Neutrophil (primary cell): ENCODE results near the gene PRRC2C.

Source experiments
- H3K27ac ChIP-seq: fragments of 200-600 bp; sonication (generic); 2 replicates; pipeline ENCODE4 v1.5.1; 2016; ENCODE audit warnings: mild to moderate bottlenecking, moderate library complexity
- H3K27me3 ChIP-seq: fragments of 200-600 bp; sonication (generic); 2 replicates; pipeline ENCODE4 v1.6.0; 2016; ENCODE audit warnings: mild to moderate bottlenecking
- H3K36me3 ChIP-seq: fragments of 200-600 bp; sonication (generic); 2 replicates; pipeline ENCODE4 v1.5.1; 2017
- H3K4me1 ChIP-seq, 2 experiments: fragments of 200-600 bp in 1 of 2; sonication (generic) in 1 of 2; 1 replicate in 1 of 2; 2 replicates in 1 of 2; pipeline versions ENCODE4 v1.5.1 to v1.6.1; 2013 to 2016; ENCODE audit warnings: low read depth in 1 of 2, low read length in 1 of 2, mild to moderate bottlenecking in 1 of 2, moderate library complexity in 1 of 2; ENCODE audit not compliant: control insufficient read depth in 1 of 2, insufficient read depth in 1 of 2
- H3K4me3 ChIP-seq, 2 experiments: fragments of 200-600 bp in 1 of 2; sonication (generic) in 1 of 2; 1 replicate in 1 of 2; 2 replicates in 1 of 2; pipeline ENCODE4 v1.5.1; 2013 to 2016; ENCODE audit warnings: low read depth in 1 of 2, low read length in 1 of 2, mild to moderate bottlenecking in 1 of 2, moderate library complexity in 1 of 2
- H3K9me3 ChIP-seq: fragments of 200-600 bp; sonication (generic); 2 replicates; pipeline ENCODE4 v1.5.1; 2016
- CTCF ChIP-seq: fragments of 200-600 bp; sonication (generic); IDR thresholded peaks from 2 replicates; pipeline ENCODE4 v1.5.1; 2016; ENCODE audit warnings: antibody characterized with exemption

PRRC2C gene

GRCh38 chr1:171457412-171457811 lies 27.9 kb upstream of the PRRC2C start:
- TF ChIP-seq CTCF: no peak
- H3K4me1 ChIP-seq: no peaks in the 10 kb centered on the region
- H3K27ac ChIP-seq: no peak overlapping the region
- H3K27me3 ChIP-seq: no peaks in the 10 kb centered on the region
- H3K4me3 ChIP-seq: no peak overlapping the region
- no peaks in the 10 kb centered on the region for H3K36me3 ChIP-seq
- no peaks in the 10 kb centered on the region for H3K9me3 ChIP-seq

DNA sequence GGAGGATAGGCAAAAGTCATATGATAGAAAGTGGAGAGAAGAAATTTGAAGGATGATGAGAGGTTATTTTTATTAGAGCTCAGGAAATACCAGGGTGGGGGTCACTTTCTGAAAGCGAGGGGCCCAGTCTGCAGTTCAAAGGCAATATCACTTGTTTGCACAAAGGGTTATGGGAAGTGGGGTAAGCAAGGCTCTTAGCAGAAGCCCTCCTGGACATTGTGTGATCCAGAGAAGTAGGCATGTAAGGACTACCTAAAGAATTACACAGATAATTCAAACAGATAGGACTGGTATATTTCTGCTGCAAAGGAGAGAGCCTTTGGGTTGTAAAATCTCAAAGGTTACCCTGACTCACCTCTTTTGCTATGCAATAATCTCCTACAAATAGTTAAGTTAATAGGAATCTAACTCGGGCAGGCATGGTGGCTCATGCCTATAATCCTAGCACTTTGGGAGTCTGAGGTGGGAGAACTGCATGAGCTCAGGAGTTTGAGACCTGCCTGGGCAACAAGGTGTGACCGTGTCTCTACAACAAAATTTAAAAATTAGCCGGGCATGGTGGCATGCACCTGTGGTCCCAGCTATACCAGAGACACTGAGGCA lies 25.2 kb upstream of the PRRC2C start:
- no peaks in the 10 kb centered on the region for H3K36me3 ChIP-seq
- H3K27ac ChIP-seq: no peak overlapping the region
- H3K4me3 ChIP-seq: no peak overlapping the region
- no peak for TF ChIP-seq CTCF
- no peaks in the 10 kb centered on the region for H3K9me3 ChIP-seq
- H3K27me3 ChIP-seq: no peaks in the 10 kb centered on the region
- no peaks in the 10 kb centered on the region for H3K4me1 ChIP-seq

- H3K36me3 ChIP-seq: no peaks in the 10 kb centered on the region
- H3K27me3 ChIP-seq: no peaks in the 10 kb centered on the region
- TF ChIP-seq CTCF: no peak
- H3K4me1 ChIP-seq: no peaks in the 10 kb centered on the region
- no peak overlapping the region for H3K4me3 ChIP-seq
- H3K9me3 ChIP-seq: no peaks in the 10 kb centered on the region
- H3K27ac ChIP-seq: no peak overlapping the region
These were observed 17.7 kb upstream of the PRRC2C start for GRCh38 chr1:171467626-171468025.

GRCh38 chr1:171468120-171468750 lies 17.1 kb upstream of the PRRC2C start:
- Histone ChIP-seq H3K27ac (no peak overlapping the region), H3K9me3 (no peaks in the 10 kb centered on the region), H3K4me3 (no peak overlapping the region), H3K36me3 (no peaks in the 10 kb centered on the region), H3K27me3 (no peaks in the 10 kb centered on the region), H3K4me1 (no peaks in the 10 kb centered on the region)
- TF ChIP-seq CTCF: no peak

DNA sequence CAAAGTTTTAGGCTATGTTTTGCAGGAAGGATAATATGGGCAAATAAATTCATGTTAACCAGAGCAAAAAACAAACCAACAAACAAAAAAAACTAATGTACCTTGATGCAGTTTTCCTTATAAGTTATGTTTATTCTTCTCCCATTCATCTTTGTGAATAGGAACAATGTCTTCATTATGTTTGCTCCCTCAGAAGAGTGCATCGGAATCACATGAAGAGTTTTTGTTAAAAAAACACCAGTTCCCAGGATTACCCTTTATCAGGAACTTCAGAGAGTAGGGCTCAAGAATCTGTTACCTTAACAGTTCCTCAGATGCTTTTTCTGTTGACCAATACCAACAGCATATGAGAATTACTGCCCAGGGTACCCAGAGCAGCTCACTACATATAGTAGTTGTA lies 14.6 kb upstream of the PRRC2C start:
- Histone ChIP-seq H3K36me3 (no peaks in the 10 kb centered on the region), H3K27ac (no peak overlapping the region), H3K27me3 (no peaks in the 10 kb centered on the region)

More for the DNA sequence above, 14.6 kb upstream of the PRRC2C start:
- Histone ChIP-seq H3K4me3 (no peak overlapping the region), H3K9me3 (no peaks in the 10 kb centered on the region), H3K4me1 (no peaks in the 10 kb centered on the region)
- TF ChIP-seq CTCF: no peak
